SK-N-SH (cell line): Measurements from ENCODE around the gene FAM210B.

Source experiments
- CTCF ChIP-seq: fragments of 200-600 bp; sonication (generic); IDR thresholded peaks from 2 replicates; pipeline ENCODE4 v1.6.1; 2017; ENCODE audit warnings: antibody characterized with exemption, mild to moderate bottlenecking, moderate library complexity
- EP300 ChIP-seq, 2 experiments: IDR thresholded peaks; 2 replicates each; pipeline versions ENCODE4 v1.4.0 to v1.6.1; 2012; ENCODE audit warnings: borderline replicate concordance in 1 of 2, low read depth in 1 of 2, low read length in 1 of 2
- POLR2AphosphoS5 ChIP-seq: IDR thresholded peaks from 2 replicates; pipeline ENCODE4 v1.6.1; 2012; ENCODE audit warnings: low read depth, low read length
- RCOR1 ChIP-seq: fragments of 150-350 bp; IDR thresholded peaks from 2 replicates; pipeline ENCODE4 v1.6.1; 2017; ENCODE audit warnings: antibody characterized with exemption, low read length
- RFX5 ChIP-seq: IDR thresholded peaks from 2 replicates; pipeline ENCODE4 v1.6.1; 2012; ENCODE audit warnings: mild to moderate bottlenecking, improper control_type of control experiment, low read length
- USF1 ChIP-seq: IDR thresholded peaks from 2 replicates; pipeline ENCODE4 v1.4.0; 2012; ENCODE audit warnings: low read depth, borderline replicate concordance
- TF ChIP-seq, protein P1 (sequence below): IDR thresholded peaks from 2 replicates; pipeline ENCODE4 v1.4.0; 2012; ENCODE audit warnings: low read depth, borderline replicate concordance

- TF ChIP-seq EP300 (IDR thresholded peaks at IDR 0.05; ENCODE audit: borderline replicate concordance in 1 of 2, low read depth in 1 of 2, low read length in 1 of 2) (no peak), CTCF (no peak), USF1 (no peak), RFX5 (no peak), POLR2AphosphoS5 (no peak), RCOR1 (no peak)
- TF ChIP-seq, protein P1, sequence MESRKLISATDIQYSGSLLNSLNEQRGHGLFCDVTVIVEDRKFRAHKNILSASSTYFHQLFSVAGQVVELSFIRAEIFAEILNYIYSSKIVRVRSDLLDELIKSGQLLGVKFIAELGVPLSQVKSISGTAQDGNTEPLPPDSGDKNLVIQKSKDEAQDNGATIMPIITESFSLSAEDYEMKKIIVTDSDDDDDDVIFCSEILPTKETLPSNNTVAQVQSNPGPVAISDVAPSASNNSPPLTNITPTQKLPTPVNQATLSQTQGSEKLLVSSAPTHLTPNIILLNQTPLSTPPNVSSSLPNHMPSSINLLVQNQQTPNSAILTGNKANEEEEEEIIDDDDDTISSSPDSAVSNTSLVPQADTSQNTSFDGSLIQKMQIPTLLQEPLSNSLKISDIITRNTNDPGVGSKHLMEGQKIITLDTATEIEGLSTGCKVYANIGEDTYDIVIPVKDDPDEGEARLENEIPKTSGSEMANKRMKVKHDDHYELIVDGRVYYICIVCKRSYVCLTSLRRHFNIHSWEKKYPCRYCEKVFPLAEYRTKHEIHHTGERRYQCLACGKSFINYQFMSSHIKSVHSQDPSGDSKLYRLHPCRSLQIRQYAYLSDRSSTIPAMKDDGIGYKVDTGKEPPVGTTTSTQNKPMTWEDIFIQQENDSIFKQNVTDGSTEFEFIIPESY: no peak
Observed at GRCh38 chr20:56391596-56392131, 32.9 kb downstream of the FAM210B start.
